Nephron (organoid): ENCODE data around the gene LRRN4.

Source experiments
- H3K27ac Mint-ChIP-seq, 3 experiments: 2 replicates each; pipeline ENCODE4 v1.8.0; 2020; ENCODE audit warnings: mixed read lengths in 3 of 3, mild to moderate bottlenecking in 2 of 3, moderate library complexity in 1 of 3
- H3K27me3 Mint-ChIP-seq: 2 replicates; pipeline ENCODE4 v1.8.0; 2021; ENCODE audit warnings: low read depth, mild to moderate bottlenecking, moderate library complexity, mixed read lengths
- H3K36me3 Mint-ChIP-seq: 2 replicates; pipeline ENCODE4 v1.8.0; 2020; ENCODE audit warnings: low read depth, mixed read lengths
- H3K4me1 Mint-ChIP-seq: 2 replicates; pipeline ENCODE4 v1.8.0; 2020; ENCODE audit warnings: mixed read lengths
- H3K4me3 Mint-ChIP-seq, 3 experiments: 2 replicates each; pipeline ENCODE4 v1.8.0; 2020; ENCODE audit warnings: mild to moderate bottlenecking in 3 of 3, mixed read lengths in 3 of 3, moderate library complexity in 2 of 3
- H3K9me3 Mint-ChIP-seq: 2 replicates; pipeline ENCODE4 v1.8.0; 2020; ENCODE audit warnings: mixed read lengths
- CTCF ChIP-seq, 3 experiments: fragments of 200-600 bp; sonication (generic); IDR thresholded peaks; one replicate each; pipeline ENCODE4 v1.5.0; 2021; ENCODE audit warnings: antibody characterized with exemption in 3 of 3; ENCODE audit not compliant: unreplicated experiment in 3 of 3

The LRRN4 gene

DNA sequence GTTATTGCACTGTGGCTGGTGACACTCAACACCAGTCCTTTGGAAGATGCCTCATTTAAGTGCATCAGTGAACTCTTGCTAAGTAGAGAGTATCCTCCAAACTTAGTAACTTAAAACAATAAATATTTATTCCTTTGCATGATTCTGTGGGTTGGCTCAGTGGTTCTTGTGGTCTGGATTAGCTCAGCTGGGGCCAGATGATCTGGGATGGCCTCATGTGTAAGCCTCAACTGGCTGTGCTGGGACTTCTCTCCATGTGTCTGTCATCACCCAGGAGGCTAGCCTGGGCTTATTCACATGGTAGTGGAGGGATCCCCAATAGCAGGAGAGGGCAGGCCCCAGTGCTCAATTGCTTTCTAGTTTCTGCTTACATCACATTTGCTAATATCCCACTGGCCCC lies 8.3 kb downstream of the LRRN4 start:
- Mint-ChIP-seq H3K27ac (no peak overlapping the region), H3K4me1 (no peaks in the 10 kb centered on the region), H3K36me3 (peaks cover 24% of the 10 kb centered on the region), H3K27me3 (peaks cover 19% of the 10 kb centered on the region), H3K9me3 (no peaks in the 10 kb centered on the region), H3K4me3 (no peak overlapping the region)
- TF ChIP-seq CTCF (IDR thresholded peaks at IDR 0.05; ENCODE audit: unreplicated experiment in 3 of 3): no peak

DNA sequence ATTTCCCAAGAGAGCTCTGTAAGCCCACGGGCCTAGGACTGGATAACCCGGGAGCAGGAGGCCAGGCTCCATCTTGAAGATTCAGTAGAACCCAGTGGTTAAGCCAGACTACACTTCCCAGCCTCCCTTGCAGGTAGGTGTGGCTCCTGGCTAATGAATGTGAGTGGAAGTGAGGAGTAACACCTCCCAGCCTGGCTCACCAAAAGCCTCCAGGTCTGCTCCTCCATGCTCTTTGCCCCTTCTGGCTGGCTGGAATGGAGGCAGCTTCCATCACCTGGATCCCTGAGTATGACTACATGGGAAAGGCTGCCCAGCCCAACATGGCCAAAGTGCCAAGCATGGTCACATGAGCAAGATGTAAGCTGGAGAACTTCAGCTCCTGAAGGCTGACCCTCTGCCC lies 9.7 kb downstream of the LRRN4 start:
- Mint-ChIP-seq H3K9me3 (no peaks in the 10 kb centered on the region), H3K36me3 (peaks cover 31% of the 10 kb centered on the region), H3K27ac (peak overlapping the region in 1 of 3 experiments; percentile 69), H3K27me3 (peaks cover 5% of the 10 kb centered on the region), H3K4me3 (no peak overlapping the region), H3K4me1 (no peaks in the 10 kb centered on the region)
- TF ChIP-seq CTCF (IDR thresholded peaks at IDR 0.05; ENCODE audit: unreplicated experiment in 3 of 3): no peak

DNA sequence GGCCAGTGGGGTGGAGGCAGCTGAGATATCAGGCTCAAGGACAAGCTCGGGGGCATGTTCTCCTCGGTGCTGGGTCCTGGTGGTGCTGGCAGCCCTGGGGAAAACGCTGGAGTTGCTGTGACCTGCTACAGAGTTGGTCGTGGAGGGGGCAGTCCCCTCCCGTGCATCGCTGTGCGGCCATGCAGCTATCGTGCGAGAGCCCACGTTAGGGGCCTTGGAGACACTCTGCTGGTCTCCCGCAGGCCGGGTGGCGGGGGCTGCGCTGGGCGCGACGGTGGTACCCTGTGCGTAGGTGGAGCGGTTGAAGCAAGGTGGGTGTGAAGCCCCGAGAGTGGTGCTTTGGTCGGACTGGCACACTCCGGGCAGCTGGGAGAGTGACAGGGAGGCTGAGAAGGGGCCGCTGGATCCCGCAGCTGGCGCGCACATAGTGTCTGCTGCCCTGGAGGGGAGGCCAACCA lies 12.0 kb downstream of the LRRN4 start:
- H3K9me3 Mint-ChIP-seq: no peaks in the 10 kb centered on the region
- H3K27me3 Mint-ChIP-seq: no peaks in the 10 kb centered on the region
- TF ChIP-seq CTCF (IDR thresholded peaks at IDR 0.05; ENCODE audit: unreplicated experiment in 3 of 3): no peak
- peaks cover 50% of the 10 kb centered on the region for H3K36me3 Mint-ChIP-seq
- H3K27ac Mint-ChIP-seq: no peak overlapping the region
- no peaks in the 10 kb centered on the region for H3K4me1 Mint-ChIP-seq
- no peak overlapping the region for H3K4me3 Mint-ChIP-seq

DNA sequence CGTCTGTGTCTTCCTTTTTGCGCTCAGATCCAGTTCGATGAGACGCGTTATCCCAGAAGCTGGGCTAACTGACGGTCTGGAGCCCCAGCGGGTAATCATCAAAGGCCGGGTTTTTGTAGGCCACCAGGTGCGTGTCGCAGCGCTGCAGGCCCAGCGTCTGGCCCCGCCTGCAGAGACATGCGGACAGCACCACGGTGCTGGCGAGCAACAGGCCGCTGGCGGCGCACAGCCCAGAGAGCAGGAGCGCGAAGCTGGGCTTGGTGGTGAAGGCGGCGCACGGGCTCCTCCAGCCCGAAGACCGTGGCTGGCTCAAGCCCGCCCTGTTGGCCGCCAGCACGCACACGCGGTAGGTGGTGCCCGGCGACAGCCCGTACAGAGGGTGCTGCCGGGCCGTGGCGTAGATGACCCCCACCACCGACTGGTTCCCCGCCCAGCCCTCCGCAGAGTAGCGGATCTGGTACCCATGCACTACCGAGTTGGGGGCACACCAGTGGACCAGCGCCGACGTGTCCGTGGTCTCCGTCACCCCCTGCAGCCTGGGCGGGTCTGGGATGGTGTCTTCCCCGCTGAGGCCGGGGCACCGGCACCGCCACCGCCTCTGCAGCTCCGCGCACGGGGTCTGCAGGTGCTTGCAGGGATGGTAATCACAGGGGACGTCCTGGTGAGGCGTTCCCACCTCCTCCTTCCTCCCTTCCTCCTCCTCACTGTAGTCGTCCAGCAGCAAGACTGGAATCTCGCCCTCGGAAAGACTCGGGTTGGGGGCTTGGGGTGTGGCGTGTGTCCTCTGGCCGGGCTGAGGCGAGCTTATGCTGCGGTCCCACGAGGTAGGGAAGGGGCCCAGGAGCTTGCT lies 12.7 kb downstream of the LRRN4 start:
- Mint-ChIP-seq H3K9me3 (no peaks in the 10 kb centered on the region), H3K36me3 (peaks cover 50% of the 10 kb centered on the region), H3K4me1 (no peaks in the 10 kb centered on the region), H3K27ac (no peak overlapping the region), H3K4me3 (no peak overlapping the region), H3K27me3 (no peaks in the 10 kb centered on the region)
- TF ChIP-seq CTCF (IDR thresholded peaks at IDR 0.05; ENCODE audit: unreplicated experiment in 3 of 3): no peak

DNA sequence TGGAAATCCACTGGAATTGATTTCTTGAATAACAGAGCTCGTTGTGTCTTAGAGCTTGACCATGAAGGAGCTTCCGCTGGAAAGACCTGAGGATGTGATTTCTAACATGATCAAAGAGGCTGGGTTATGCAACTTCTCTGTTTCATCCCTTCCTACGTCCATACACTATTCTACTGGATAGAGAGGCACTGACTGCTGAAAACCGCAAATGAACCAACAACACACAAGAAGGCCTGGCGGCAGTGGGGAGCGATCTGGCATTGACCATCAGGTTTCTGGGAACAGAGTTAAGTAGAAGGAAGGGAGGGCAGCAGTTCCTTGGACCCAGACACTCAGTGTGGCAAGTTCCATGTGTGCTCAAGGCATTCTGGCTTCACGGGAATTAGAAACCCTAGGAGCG lies 13.3 kb downstream of the LRRN4 start:
- Mint-ChIP-seq H3K4me1 (no peaks in the 10 kb centered on the region), H3K4me3 (no peak overlapping the region)

More for the DNA sequence above, 13.3 kb downstream of the LRRN4 start:
- TF ChIP-seq CTCF (IDR thresholded peaks at IDR 0.05; ENCODE audit: unreplicated experiment in 3 of 3): no peak
- H3K27ac Mint-ChIP-seq: no peak overlapping the region
- H3K36me3 Mint-ChIP-seq: peaks cover 50% of the 10 kb centered on the region
- H3K27me3 Mint-ChIP-seq: no peaks in the 10 kb centered on the region
- H3K9me3 Mint-ChIP-seq: no peaks in the 10 kb centered on the region
